GM20000 (cell line): Measurements from ENCODE around the gene HMGN2.

Experiments
- DNase-seq: peaks from one replicate; pipeline ENCODE4 v3.0.0; 2012; ENCODE audit warnings: low spot score
- TF ChIP-seq, protein P1 (sequence below): IDR thresholded peaks from 2 replicates; pipeline ENCODE4 v1.5.1; 2012; ENCODE audit warnings: mild to moderate bottlenecking, control low read depth; ENCODE audit errors: extremely low read depth, missing control alignments

HMGN2 gene

GRCh38 chr1:26449868-26450267 lies 22.4 kb upstream of the HMGN2 start:
- TF ChIP-seq, protein P1, sequence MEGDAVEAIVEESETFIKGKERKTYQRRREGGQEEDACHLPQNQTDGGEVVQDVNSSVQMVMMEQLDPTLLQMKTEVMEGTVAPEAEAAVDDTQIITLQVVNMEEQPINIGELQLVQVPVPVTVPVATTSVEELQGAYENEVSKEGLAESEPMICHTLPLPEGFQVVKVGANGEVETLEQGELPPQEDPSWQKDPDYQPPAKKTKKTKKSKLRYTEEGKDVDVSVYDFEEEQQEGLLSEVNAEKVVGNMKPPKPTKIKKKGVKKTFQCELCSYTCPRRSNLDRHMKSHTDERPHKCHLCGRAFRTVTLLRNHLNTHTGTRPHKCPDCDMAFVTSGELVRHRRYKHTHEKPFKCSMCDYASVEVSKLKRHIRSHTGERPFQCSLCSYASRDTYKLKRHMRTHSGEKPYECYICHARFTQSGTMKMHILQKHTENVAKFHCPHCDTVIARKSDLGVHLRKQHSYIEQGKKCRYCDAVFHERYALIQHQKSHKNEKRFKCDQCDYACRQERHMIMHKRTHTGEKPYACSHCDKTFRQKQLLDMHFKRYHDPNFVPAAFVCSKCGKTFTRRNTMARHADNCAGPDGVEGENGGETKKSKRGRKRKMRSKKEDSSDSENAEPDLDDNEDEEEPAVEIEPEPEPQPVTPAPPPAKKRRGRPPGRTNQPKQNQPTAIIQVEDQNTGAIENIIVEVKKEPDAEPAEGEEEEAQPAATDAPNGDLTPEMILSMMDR: no peak

GRCh38 chr1:26450908-26451307 lies 21.3 kb upstream of the HMGN2 start:
- no peak for DNase-seq
- TF ChIP-seq, protein P1: no peak

More at GRCh38 chr1:26449868-26450267, 22.4 kb upstream of the HMGN2 start:
- no peak for DNase-seq

DNA sequence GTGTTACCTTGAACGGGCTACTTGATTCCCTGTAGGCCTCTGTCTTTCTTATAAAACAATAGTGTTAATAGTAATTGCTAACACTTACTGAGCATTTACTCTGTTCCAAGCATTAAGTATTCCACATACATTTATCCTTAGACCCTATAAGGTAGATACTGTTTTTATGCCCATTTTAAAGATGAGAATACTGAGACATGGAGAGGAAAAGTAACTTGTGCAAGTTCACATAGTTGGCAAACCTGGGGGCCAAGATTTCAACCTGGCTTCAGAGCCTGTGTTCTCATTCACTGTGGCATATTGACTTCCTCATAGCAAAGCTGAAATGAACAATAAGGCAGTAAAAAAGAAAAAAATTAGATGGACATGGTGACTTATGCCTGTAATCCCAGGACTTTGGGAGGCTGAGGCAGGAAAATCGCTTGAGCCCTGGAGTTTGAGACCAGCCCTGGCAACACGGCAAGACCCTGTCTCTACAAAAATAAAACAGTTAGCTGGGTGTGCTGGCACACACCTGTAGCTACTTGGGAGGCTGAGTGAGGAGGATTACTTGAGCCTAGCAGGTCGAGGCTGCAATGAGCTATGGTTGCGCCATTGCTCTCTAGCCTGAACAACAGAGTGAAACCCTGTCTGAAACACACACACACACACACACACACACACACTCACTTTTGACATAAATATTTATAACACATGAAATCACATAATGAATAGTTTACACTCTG lies 19.6 kb upstream of the HMGN2 start:
- no peak for DNase-seq
- TF ChIP-seq, protein P1: no peak

- no peak for DNase-seq
- TF ChIP-seq, protein P1: no peak
Measured at GRCh38 chr1:26459148-26459547, 13.1 kb upstream of the HMGN2 start.

DNA sequence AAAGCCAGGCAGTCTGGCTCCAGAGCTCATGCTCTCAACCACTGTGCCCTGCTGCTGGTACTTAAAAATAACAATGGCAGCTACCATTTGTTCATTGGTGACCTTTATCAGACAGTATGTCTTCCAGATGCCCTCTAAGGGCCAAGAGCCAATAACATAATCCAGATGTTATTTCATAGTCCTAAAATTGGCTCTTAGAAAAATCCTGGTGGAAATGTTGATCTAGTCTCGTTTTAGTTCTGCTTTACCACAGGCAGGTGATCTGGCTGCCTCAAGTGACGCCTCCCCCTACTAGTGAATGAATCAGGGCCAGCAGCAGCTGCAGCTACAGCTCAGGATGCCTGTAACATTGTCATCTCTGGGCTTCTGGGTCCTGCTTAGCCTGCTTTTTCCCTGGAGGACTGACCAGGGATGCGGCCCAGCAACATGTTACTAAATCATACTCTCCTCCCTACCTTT lies 12.6 kb upstream of the HMGN2 start:
- TF ChIP-seq, protein P1: no peak
- DNase-seq: no peak

DNA sequence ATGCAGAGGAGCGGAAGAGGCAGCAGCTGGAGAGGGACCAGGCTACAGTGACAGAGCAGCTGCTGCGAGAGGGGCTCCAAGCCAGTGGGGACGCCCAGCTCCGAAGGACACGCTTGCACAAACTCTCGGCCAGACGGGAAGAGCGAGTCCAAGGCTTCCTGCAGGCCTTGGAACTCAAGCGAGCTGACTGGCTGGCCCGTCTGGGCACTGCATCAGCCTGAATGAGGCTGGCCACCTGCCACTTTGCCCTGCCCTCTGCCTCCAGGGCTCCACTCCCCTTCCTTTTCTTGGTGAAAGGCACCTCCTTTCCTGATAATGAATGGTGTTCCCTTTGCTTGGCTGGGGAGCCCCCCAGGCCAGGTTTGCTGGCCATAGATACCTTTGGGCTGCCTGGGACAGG lies 3.3 kb upstream of the HMGN2 start:
- TF ChIP-seq, protein P1: no peak
- no peak for DNase-seq

DNA sequence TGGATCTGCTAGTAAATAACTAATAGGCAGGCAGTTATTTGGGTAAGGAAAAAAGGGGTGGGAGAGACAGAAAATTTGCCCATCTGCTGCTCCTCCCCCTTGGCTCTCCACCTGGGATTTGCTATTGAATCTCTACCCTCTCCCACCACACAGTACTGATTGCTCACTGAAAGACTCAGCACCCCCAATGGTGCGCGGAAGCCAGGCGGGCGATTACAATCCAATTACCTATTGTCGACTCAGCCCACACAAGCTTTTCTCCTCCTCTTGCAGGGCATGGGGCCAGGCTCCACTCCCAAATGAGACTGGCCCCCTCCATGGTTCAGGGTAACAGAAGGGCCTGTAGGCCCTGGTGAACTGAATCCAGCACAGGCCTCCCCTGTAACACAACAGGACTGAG lies 2.7 kb upstream of the HMGN2 start:
- no peak for DNase-seq
- TF ChIP-seq, protein P1: no peak
